ENCODE measurements around the gene SLC35F6.

The SLC35F6 gene

DNA sequence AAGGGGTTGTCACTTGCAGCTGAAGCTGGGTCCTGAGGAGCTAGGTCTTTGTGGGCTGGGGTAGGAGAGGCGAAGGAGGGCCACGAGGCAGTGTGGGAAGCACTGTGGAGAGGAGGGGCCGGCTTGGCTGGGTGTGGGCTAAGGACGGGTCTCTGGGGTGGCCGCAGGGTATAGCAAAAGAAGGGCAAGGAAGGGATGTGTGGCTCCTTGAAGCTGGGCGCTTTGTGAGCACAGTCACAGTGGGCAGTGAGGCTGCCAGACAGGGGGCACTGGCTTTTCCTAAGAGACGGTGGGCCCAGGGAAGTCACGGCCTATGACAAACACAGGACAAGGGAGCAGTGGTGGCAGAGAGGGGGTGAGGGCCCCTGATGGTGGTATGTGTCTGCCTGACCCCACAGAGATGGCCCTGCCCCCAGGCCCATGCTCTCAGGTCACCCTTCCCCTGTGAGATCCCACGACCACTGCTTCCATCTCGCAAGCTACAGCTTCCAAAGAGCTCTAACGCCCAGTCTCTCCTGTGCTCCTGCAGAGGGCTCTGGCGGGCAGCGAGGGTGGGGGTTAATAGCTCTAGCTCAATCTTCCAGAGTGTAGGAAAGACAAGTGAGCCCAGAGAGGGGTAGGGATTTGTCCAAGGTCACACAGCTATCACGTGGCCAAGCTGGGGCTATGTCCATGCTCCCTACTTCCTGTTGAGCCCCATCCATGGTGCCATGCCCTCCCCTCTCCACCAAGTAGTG, 39.1 kb upstream of the SLC35F6 start:
- H3K9me3 ChIP-seq (ENCODE audit: insufficient read depth, low read length): no peaks in the 10 kb centered on the region
- H3K27ac ChIP-seq (ENCODE audit: low read depth, low read length): no peak overlapping the region
- H3K36me3 ChIP-seq (ENCODE audit: low read length): no peaks in the 10 kb centered on the region
- H3K9me2 ChIP-seq (replicated peaks; ENCODE audit: insufficient read depth, low read length): no peaks in the 10 kb centered on the region
- H3K4me3 ChIP-seq (ENCODE audit: insufficient read depth, low read length, poor library complexity, severe bottlenecking): no peak overlapping the region
- no peak overlapping the region for H3K9ac ChIP-seq (ENCODE audit: low read length)
- no peak overlapping the region for H3K4me2 ChIP-seq (ENCODE audit: low read depth, low read length, poor library complexity, severe bottlenecking)
- H4K20me1 ChIP-seq (ENCODE audit: low read depth, low read length): no peaks in the 10 kb centered on the region
- H2AFZ ChIP-seq (ENCODE audit: low read depth, low read length, severe bottlenecking): no peak overlapping the region
- H3K79me2 ChIP-seq (ENCODE audit: insufficient read depth, low read length): no peaks in the 10 kb centered on the region
- H3K27me3 ChIP-seq (ENCODE audit: low read length): no peaks in the 10 kb centered on the region
- TF ChIP-seq, protein P1, sequence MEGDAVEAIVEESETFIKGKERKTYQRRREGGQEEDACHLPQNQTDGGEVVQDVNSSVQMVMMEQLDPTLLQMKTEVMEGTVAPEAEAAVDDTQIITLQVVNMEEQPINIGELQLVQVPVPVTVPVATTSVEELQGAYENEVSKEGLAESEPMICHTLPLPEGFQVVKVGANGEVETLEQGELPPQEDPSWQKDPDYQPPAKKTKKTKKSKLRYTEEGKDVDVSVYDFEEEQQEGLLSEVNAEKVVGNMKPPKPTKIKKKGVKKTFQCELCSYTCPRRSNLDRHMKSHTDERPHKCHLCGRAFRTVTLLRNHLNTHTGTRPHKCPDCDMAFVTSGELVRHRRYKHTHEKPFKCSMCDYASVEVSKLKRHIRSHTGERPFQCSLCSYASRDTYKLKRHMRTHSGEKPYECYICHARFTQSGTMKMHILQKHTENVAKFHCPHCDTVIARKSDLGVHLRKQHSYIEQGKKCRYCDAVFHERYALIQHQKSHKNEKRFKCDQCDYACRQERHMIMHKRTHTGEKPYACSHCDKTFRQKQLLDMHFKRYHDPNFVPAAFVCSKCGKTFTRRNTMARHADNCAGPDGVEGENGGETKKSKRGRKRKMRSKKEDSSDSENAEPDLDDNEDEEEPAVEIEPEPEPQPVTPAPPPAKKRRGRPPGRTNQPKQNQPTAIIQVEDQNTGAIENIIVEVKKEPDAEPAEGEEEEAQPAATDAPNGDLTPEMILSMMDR (IDR thresholded peaks at IDR 0.05; ENCODE audit: insufficient read depth, low read length, poor library complexity, severe bottlenecking): no peak
- TF ChIP-seq EZH2phosphoT487 (conservative IDR thresholded peaks at IDR 0.05; ENCODE audit: low read length): no peak
- no peaks in the 10 kb centered on the region for H3F3A ChIP-seq (ENCODE audit: insufficient read depth)

DNA sequence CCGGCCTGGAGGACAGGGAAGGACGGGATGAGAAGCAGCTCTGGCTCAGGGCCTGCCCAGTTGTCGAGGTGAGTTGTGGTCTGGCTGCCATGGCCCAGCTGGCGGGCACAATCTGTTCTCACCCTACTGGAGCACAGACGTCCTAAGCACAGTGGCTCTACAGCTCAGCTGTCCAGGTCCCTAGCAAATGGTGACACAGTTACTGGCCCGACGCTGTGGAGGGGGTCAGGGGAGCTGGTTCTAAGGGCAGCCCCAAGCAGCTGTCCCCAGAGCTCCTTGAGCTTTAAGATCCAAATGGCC, 38.6 kb upstream of the SLC35F6 start:
- Histone ChIP-seq H3K36me3 (ENCODE audit: low read length) (no peaks in the 10 kb centered on the region), H3K4me2 (ENCODE audit: low read depth, low read length, poor library complexity, severe bottlenecking) (no peak overlapping the region), H3K27me3 (ENCODE audit: low read length) (no peaks in the 10 kb centered on the region), H3F3A (ENCODE audit: insufficient read depth) (no peaks in the 10 kb centered on the region), H2AFZ (ENCODE audit: low read depth, low read length, severe bottlenecking) (no peak overlapping the region), H3K9me3 (ENCODE audit: insufficient read depth, low read length) (no peaks in the 10 kb centered on the region), H3K9me2 (replicated peaks; ENCODE audit: insufficient read depth, low read length) (no peaks in the 10 kb centered on the region), H4K20me1 (ENCODE audit: low read depth, low read length) (no peaks in the 10 kb centered on the region), H3K9ac (ENCODE audit: low read length) (no peak overlapping the region), H3K27ac (ENCODE audit: low read depth, low read length) (no peak overlapping the region), H3K79me2 (ENCODE audit: insufficient read depth, low read length) (no peaks in the 10 kb centered on the region), H3K4me3 (ENCODE audit: insufficient read depth, low read length, poor library complexity, severe bottlenecking) (no peak overlapping the region)
- no peak for TF ChIP-seq EZH2phosphoT487 (conservative IDR thresholded peaks at IDR 0.05; ENCODE audit: low read length)
- TF ChIP-seq, protein P1 (IDR thresholded peaks at IDR 0.05; ENCODE audit: insufficient read depth, low read length, poor library complexity, severe bottlenecking): no peak

DNA sequence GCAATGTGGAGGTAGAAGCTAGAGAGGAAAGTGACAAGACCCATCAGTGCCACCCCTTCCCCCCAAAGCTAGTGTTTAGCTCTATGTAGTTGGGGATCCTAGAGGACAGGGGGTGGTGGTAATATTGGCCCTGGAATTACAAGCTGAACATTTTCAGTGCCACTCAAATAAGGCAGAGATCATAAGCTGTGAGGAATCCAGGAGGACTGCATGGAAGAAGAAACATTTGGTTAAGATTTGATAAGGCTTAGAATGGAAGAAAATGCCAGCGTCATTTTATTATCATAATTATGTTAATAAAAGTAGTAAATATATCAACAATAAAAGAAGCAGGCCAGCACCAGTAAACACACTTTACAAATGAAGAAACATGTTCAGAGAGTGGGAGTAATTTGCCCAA, 37.9 kb upstream of the SLC35F6 start:
- no peak for TF ChIP-seq EZH2phosphoT487 (conservative IDR thresholded peaks at IDR 0.05; ENCODE audit: low read length)
- TF ChIP-seq, protein P1 (IDR thresholded peaks at IDR 0.05; ENCODE audit: insufficient read depth, low read length, poor library complexity, severe bottlenecking): no peak
- no peak overlapping the region for H3K4me2 ChIP-seq (ENCODE audit: low read depth, low read length, poor library complexity, severe bottlenecking)
- no peak overlapping the region for H3K9ac ChIP-seq (ENCODE audit: low read length)
- H3K27ac ChIP-seq (ENCODE audit: low read depth, low read length): no peak overlapping the region
- no peaks in the 10 kb centered on the region for H3K79me2 ChIP-seq (ENCODE audit: insufficient read depth, low read length)
- no peaks in the 10 kb centered on the region for H4K20me1 ChIP-seq (ENCODE audit: low read depth, low read length)
- no peaks in the 10 kb centered on the region for H3F3A ChIP-seq (ENCODE audit: insufficient read depth)
- H2AFZ ChIP-seq (ENCODE audit: low read depth, low read length, severe bottlenecking): no peak overlapping the region
- no peaks in the 10 kb centered on the region for H3K9me2 ChIP-seq (replicated peaks; ENCODE audit: insufficient read depth, low read length)
- no peaks in the 10 kb centered on the region for H3K27me3 ChIP-seq (ENCODE audit: low read length)
- H3K36me3 ChIP-seq (ENCODE audit: low read length): no peaks in the 10 kb centered on the region
- no peak overlapping the region for H3K4me3 ChIP-seq (ENCODE audit: insufficient read depth, low read length, poor library complexity, severe bottlenecking)
- H3K9me3 ChIP-seq (ENCODE audit: insufficient read depth, low read length): no peaks in the 10 kb centered on the region

Measured in SU-DHL-6 (cell line).